ENCODE measurements around the gene TNFSF18. TPM values are rescaled to one million over a fixed set of nuclear protein-coding genes. Genes with fewer than 3 reads are reported as not detected.

The TNFSF18 gene
- total and polyA plus RNA-seq, 10 of the 15 experiments (the other 5 are each of a cell fraction or from before 2014, with no cell fraction given): not detected

DNA sequence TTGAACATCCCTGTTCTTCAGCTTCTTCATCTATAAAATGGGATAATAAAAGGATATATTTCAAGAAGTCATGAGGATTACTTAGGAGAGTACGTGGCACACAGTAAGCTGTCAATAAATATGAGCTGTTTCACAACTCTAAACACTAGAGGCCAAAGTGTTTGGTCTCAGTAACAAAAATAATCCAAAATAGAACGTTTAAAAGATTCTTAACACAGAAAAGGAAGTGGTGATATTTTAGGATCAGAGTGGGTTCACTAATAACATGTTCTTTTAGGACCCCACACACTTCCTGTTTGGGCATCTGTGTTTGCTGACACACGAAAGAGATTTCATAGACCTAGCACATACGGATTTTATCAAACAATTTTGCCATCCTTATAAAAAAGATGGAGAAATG is 32.9 kb downstream of the TNFSF18 start (continued):
- TF ChIP-seq CEBPB (IDR thresholded peaks at IDR 0.05; ENCODE audit: borderline replicate concordance in 1 of 2, low read depth in 2 of 2, low read length in 2 of 2) (no peak), EED (IDR thresholded peaks at IDR 0.05; ENCODE audit: low read depth) (no peak), MYC (IDR thresholded peaks at IDR 0.05; ENCODE audit: insufficient read depth, insufficient read length, insufficient replicate concordance, low read length, severe bottlenecking) (no peak), ELK1 (IDR thresholded peaks at IDR 0.05; ENCODE audit: low read depth, low read length) (no peak), HDAC6 (IDR thresholded peaks at IDR 0.05; ENCODE audit: unreplicated experiment) (no peak), MTA3 (IDR thresholded peaks at IDR 0.05; ENCODE audit: borderline replicate concordance, low read length) (peak; percentile 60; the same call in 1 of the 2 replicates), KDM1A (IDR thresholded peaks at IDR 0.05; ENCODE audit: borderline replicate concordance) (no peak), NRF1 (conservative IDR thresholded peaks at IDR 0.05; ENCODE audit: low read depth, low read length) (no peak), PKNOX1 (IDR thresholded peaks at IDR 0.05) (no peak)
- TF ChIP-seq, protein P1, sequence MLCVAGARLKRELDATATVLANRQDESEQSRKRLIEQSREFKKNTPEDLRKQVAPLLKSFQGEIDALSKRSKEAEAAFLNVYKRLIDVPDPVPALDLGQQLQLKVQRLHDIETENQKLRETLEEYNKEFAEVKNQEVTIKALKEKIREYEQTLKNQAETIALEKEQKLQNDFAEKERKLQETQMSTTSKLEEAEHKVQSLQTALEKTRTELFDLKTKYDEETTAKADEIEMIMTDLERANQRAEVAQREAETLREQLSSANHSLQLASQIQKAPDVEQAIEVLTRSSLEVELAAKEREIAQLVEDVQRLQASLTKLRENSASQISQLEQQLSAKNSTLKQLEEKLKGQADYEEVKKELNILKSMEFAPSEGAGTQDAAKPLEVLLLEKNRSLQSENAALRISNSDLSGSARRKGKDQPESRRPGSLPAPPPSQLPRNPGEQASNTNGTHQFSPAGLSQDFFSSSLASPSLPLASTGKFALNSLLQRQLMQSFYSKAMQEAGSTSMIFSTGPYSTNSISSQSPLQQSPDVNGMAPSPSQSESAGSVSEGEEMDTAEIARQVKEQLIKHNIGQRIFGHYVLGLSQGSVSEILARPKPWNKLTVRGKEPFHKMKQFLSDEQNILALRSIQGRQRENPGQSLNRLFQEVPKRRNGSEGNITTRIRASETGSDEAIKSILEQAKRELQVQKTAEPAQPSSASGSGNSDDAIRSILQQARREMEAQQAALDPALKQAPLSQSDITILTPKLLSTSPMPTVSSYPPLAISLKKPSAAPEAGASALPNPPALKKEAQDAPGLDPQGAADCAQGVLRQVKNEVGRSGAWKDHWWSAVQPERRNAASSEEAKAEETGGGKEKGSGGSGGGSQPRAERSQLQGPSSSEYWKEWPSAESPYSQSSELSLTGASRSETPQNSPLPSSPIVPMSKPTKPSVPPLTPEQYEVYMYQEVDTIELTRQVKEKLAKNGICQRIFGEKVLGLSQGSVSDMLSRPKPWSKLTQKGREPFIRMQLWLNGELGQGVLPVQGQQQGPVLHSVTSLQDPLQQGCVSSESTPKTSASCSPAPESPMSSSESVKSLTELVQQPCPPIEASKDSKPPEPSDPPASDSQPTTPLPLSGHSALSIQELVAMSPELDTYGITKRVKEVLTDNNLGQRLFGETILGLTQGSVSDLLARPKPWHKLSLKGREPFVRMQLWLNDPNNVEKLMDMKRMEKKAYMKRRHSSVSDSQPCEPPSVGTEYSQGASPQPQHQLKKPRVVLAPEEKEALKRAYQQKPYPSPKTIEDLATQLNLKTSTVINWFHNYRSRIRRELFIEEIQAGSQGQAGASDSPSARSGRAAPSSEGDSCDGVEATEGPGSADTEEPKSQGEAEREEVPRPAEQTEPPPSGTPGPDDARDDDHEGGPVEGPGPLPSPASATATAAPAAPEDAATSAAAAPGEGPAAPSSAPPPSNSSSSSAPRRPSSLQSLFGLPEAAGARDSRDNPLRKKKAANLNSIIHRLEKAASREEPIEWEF (IDR thresholded peaks at IDR 0.05; ENCODE audit: insufficient replicate concordance, low read depth, low read length): no peak

All from GM12878 (cell line).